Panc1 (cell line): ENCODE measurements around the gene NCAPG2. TPM values are rescaled to one million over a fixed set of nuclear protein-coding genes. Genes with fewer than 3 reads are reported as not detected.

Experiments
- ATAC-seq: fragments of 200-7000 bp; cut with Tn5 transposase; 2 replicates; pipeline ENCODE4 v1.9.1; 2020; ENCODE audit warnings: mild to moderate bottlenecking, moderate library complexity
- BruUV-seq: library from RNA; stranded (reverse); fragments of 400-500 nt; replicated peaks from 2 replicates; lab custom pipeline; 2021; lab: Mats Ljungman, UMichigan
- CTCF ChIA-PET: fragments of 300-600 bp; sonication (Branson Sonifier 250); formaldehyde crosslinking; loops from one replicate; lab custom pipeline; 2022; ENCODE audit warnings: antibody characterized with exemption; lab: Charles Lee
- POLR2A ChIA-PET: fragments of 300-600 bp; sonication (Branson Sonifier 250); formaldehyde crosslinking; loops from one replicate; lab custom pipeline; 2022; ENCODE audit warnings: antibody characterized with exemption; lab: Charles Lee
- DNase-seq: peaks from one replicate; pipeline ENCODE4 v3.0.0-alpha.2; 2010; ENCODE audit warnings: low read depth, low spot score
- H3K27ac ChIP-seq: 2 replicates; pipeline ENCODE4 v1.5.1; 2011; ENCODE audit warnings: mild to moderate bottlenecking, low read length, inconsistent platforms
- H3K27me3 ChIP-seq: fragments of 200-500 bp; sonication (Bioruptor generic); 2 replicates; pipeline ENCODE4 v1.6.0; 2014; ENCODE audit warnings: low read length, inconsistent platforms; ENCODE audit not compliant: control insufficient read depth, insufficient read depth
- H3K36me3 ChIP-seq: fragments of 200-500 bp; sonication (Bioruptor generic); 2 replicates; pipeline ENCODE4 v1.5.1; 2014; ENCODE audit warnings: inconsistent platforms, mild to moderate bottlenecking, low read length, moderate library complexity; ENCODE audit not compliant: control insufficient read depth, insufficient read depth
- H3K4me1 ChIP-seq: 2 replicates; pipeline ENCODE4 v1.5.1; 2011; ENCODE audit warnings: inconsistent platforms, mild to moderate bottlenecking, low read length, moderate library complexity; ENCODE audit not compliant: control insufficient read depth, insufficient read depth
- H3K4me3 ChIP-seq, 2 experiments: 2 replicates each; pipeline ENCODE4 v1.5.1; 2011 to 2012; ENCODE audit warnings: low read depth in 2 of 2, low read length in 2 of 2, mild to moderate bottlenecking in 2 of 2, inconsistent platforms in 1 of 2, moderate library complexity in 1 of 2
- H3K9me3 ChIP-seq: fragments of 200-500 bp; sonication (Bioruptor generic); 2 replicates; pipeline ENCODE4 v1.5.1; 2014; ENCODE audit warnings: low read depth, mild to moderate bottlenecking, inconsistent platforms, low read length, moderate library complexity; ENCODE audit not compliant: control insufficient read depth, insufficient read depth
- POLR2AphosphoS5 ChIP-seq: IDR thresholded peaks from 2 replicates; pipeline ENCODE4 v1.6.1; 2012; ENCODE audit warnings: mild to moderate bottlenecking, low read depth, low read length, moderate library complexity
- REST ChIP-seq, 2 experiments: IDR thresholded peaks; 2 replicates each; pipeline ENCODE4 v1.6.1; 2011 to 2012; ENCODE audit warnings: low read depth in 2 of 2, control low read depth in 1 of 2, low read length in 1 of 2, mild to moderate bottlenecking in 1 of 2, moderate library complexity in 1 of 2; ENCODE audit not compliant: insufficient read depth in 1 of 2
- SIN3A ChIP-seq: IDR thresholded peaks from 2 replicates; pipeline ENCODE4 v1.6.1; 2012; ENCODE audit warnings: low read depth, mild to moderate bottlenecking, low read length, moderate library complexity, borderline replicate concordance; ENCODE audit not compliant: insufficient read depth
- TCF7L2 ChIP-seq: IDR thresholded peaks from 2 replicates; pipeline ENCODE4 v1.6.1; 2011; ENCODE audit warnings: mild to moderate bottlenecking, low read depth, low read length, inconsistent platforms
- in situ Hi-C: cut with HindIII; loops from 2 replicates; pipeline ENCODE4 v1.10.0; 2016; ENCODE audit warnings: low sequenced_read_pairs, low pct_unique_long_range_greater_than_20kb
- intact Hi-C: fragments of 100-400 bp; cut with micrococcal nuclease; formaldehyde crosslinking; loops from one replicate; pipeline ENCODE4 v1.10.0; 2022; ENCODE audit not compliant: unreplicated experiment
- total RNA-seq: library from RNA; stranded (reverse); gene quantifications from one replicate; pipeline ENCODE4 v1.2.1, GENCODE V29; 2021; ENCODE audit not compliant: unreplicated experiment
- TF ChIP-seq, protein P1 (sequence below): fragments of 450-650 bp; IDR thresholded peaks from 2 replicates; pipeline ENCODE4 v1.5.1; 2017; ENCODE audit warnings: mild to moderate bottlenecking

NCAPG2 gene
- total RNA-seq, 1 experiment from 2014 or later = 81.4 TPM

DNA sequence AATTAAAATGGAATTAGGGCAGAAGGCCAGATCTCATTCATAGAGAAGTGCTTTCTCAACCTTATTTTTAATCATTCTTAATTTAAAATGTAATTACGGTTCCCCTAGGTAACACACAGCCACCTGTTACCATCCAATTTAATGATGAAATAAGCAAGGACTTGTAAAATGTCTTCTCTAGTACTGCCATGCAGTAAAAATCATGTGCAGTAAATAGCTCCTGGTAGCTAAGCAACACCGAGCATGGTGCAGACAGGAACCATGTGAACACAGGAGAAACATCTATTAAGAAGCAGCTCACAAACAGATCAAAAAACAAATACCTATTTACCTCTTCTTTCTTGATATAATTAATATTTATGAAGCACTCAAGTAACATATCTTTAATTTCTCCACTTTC, 15.1 kb downstream of the NCAPG2 start:
- in situ Hi-C loops = no loop called here
- ATAC-seq (no peak), DNase-seq (no peak)
- no peaks in the 10 kb centered on the region for H3K9me3 ChIP-seq
- H3K4me1 ChIP-seq = no peaks in the 10 kb centered on the region
- POLR2A ChIA-PET = no interaction called here
- peaks cover 49% of the 10 kb centered on the region for H3K36me3 ChIP-seq
- intact Hi-C loops = no loop called here
- H3K4me3 ChIP-seq = no peak overlapping the region
- no peaks in the 10 kb centered on the region for H3K27me3 ChIP-seq
- H3K27ac ChIP-seq = no peak overlapping the region
- TF ChIP-seq, protein P1, sequence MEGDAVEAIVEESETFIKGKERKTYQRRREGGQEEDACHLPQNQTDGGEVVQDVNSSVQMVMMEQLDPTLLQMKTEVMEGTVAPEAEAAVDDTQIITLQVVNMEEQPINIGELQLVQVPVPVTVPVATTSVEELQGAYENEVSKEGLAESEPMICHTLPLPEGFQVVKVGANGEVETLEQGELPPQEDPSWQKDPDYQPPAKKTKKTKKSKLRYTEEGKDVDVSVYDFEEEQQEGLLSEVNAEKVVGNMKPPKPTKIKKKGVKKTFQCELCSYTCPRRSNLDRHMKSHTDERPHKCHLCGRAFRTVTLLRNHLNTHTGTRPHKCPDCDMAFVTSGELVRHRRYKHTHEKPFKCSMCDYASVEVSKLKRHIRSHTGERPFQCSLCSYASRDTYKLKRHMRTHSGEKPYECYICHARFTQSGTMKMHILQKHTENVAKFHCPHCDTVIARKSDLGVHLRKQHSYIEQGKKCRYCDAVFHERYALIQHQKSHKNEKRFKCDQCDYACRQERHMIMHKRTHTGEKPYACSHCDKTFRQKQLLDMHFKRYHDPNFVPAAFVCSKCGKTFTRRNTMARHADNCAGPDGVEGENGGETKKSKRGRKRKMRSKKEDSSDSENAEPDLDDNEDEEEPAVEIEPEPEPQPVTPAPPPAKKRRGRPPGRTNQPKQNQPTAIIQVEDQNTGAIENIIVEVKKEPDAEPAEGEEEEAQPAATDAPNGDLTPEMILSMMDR = no peak
- TF ChIP-seq TCF7L2 = no peak
- no peak for TF ChIP-seq POLR2AphosphoS5
- no peak for TF ChIP-seq SIN3A
- TF ChIP-seq REST (IDR thresholded peaks at IDR 0.05; ENCODE audit: insufficient read depth in 1 of 2, low read depth in 2 of 2, low read length in 1 of 2) = no peak
- no TSS peak for BruUV-seq
- CTCF ChIA-PET = no interaction called here

GRCh38 chr7:158687406-158687805, 17.2 kb downstream of the NCAPG2 start:
- DNase-seq = no peak
- no peak overlapping the region for H3K27ac ChIP-seq
- H3K9me3 ChIP-seq = no peaks in the 10 kb centered on the region
- intact Hi-C loops = no loop called here
- ChIA-PET POLR2A (no interaction called here), CTCF (no interaction called here)
- H3K36me3 ChIP-seq = peaks cover 46% of the 10 kb centered on the region
- no peaks in the 10 kb centered on the region for H3K4me1 ChIP-seq
- no TSS peak for BruUV-seq
- H3K27me3 ChIP-seq = no peaks in the 10 kb centered on the region
- no peak overlapping the region for H3K4me3 ChIP-seq
- in situ Hi-C loops = no loop called here
- TF ChIP-seq, protein P1 = no peak
- TF ChIP-seq TCF7L2 = no peak
- TF ChIP-seq POLR2AphosphoS5 = no peak
- no peak for TF ChIP-seq REST (IDR thresholded peaks at IDR 0.05; ENCODE audit: insufficient read depth in 1 of 2, low read depth in 2 of 2, low read length in 1 of 2)
- no peak for TF ChIP-seq SIN3A
- no peak for ATAC-seq
